B cell (primary cell): ENCODE results near the gene RHOH. TPM values are rescaled to one million over a fixed set of nuclear protein-coding genes. Genes with fewer than 3 reads are reported as not detected.

Experiments
- ATAC-seq: fragments of 200-7000 bp; cut with Tn5 transposase; one replicate; pipeline ENCODE4 v1.10.0; 2021; ENCODE audit warnings: low read depth, mild to moderate bottlenecking, moderate number of reproducible peaks, moderate library complexity
- CTCF ChIA-PET: fragments of 350-600 bp; sonication (Branson Sonifier 250); formaldehyde crosslinking; loops from one replicate; lab custom pipeline; 2021; ENCODE audit warnings: antibody characterized with exemption, inconsistent platforms; lab: Charles Lee
- POLR2A ChIA-PET: fragments of 350-600 bp; sonication (Branson Sonifier 250); formaldehyde crosslinking; loops from one replicate; lab custom pipeline; 2021; ENCODE audit warnings: antibody characterized with exemption; lab: Charles Lee
- DNase-seq: peaks from one replicate; pipeline ENCODE4 v3.0.0; 2013
- H2AFZ ChIP-seq: 2 replicates; pipeline ENCODE4 v1.6.1; 2012; ENCODE audit warnings: mild to moderate bottlenecking, low read depth, low read length; ENCODE audit not compliant: insufficient read depth, poor library complexity, severe bottlenecking
- H3K27ac ChIP-seq, 2 donors: 1 replicate in 1 of 2; 2 replicates in 1 of 2; pipeline ENCODE4 v1.5.1; 2012 to 2013; ENCODE audit warnings: low read length in 2 of 2, mild to moderate bottlenecking in 2 of 2, moderate library complexity in 1 of 2
- H3K27me3 ChIP-seq, 4 experiments: fragments of 200-600 bp in 1 of 4; sonication (generic) in 1 of 4; replicated peaks in 1 of 4; 1 replicate in 2 of 4; 2 replicates in 2 of 4; pipeline versions ENCODE4 v1.6.1 to v1.7.0; 2013 to 2016; ENCODE audit warnings: low read length in 3 of 4, mild to moderate bottlenecking in 2 of 4, mixed read lengths in 1 of 4, moderate library complexity in 1 of 4; ENCODE audit not compliant: insufficient read depth in 4 of 4, control insufficient read depth in 3 of 4; ENCODE audit errors: control extremely low read depth in 1 of 4
- H3K36me3 ChIP-seq, 2 experiments: replicated peaks in 1 of 2; 1 replicate in 1 of 2; 2 replicates in 1 of 2; pipeline versions ENCODE4 v1.6.1 to v1.7.1; 2013; ENCODE audit warnings: low read length in 1 of 2; ENCODE audit not compliant: insufficient read depth in 2 of 2, control insufficient read depth in 1 of 2; ENCODE audit errors: control extremely low read depth in 1 of 2, extremely low read depth in 1 of 2
- H3K4me1 ChIP-seq, 2 donors: fragments of 200-600 bp in 1 of 2; sonication (generic) in 1 of 2; 1 replicate in 1 of 2; 2 replicates in 1 of 2; pipeline versions ENCODE4 v1.5.1 to v1.6.1; 2013 to 2017; ENCODE audit warnings: low read length in 2 of 2; ENCODE audit not compliant: control insufficient read depth in 2 of 2, insufficient read depth in 2 of 2
- H3K4me2 ChIP-seq: replicated peaks from 2 replicates; pipeline ENCODE3; 2012; ENCODE audit warnings: mild to moderate bottlenecking, low read depth, low read length; ENCODE audit not compliant: poor library complexity, severe bottlenecking
- H3K4me3 ChIP-seq, 5 experiments: fragments of 200-600 bp in 1 of 5; sonication (generic) in 1 of 5; 1 replicate in 3 of 5; 2 replicates in 2 of 5; pipeline versions ENCODE4 v1.5.1 to v1.7.0; 2011 to 2016; ENCODE audit warnings: low read length in 4 of 5, mild to moderate bottlenecking in 4 of 5, low read depth in 2 of 5, control low read depth in 1 of 5, moderate library complexity in 1 of 5; ENCODE audit not compliant: insufficient read depth in 1 of 5; ENCODE audit errors: control extremely low read depth in 1 of 5, extremely low read depth in 1 of 5
- H3K79me2 ChIP-seq: fragments of 200-600 bp; sonication (generic); one replicate; pipeline ENCODE4 v1.6.0; 2016; ENCODE audit warnings: low read length; ENCODE audit not compliant: control insufficient read depth, insufficient read depth
- H3K9ac ChIP-seq: fragments of 200-600 bp; sonication (generic); 2 replicates; pipeline ENCODE4 v1.6.1; 2017; ENCODE audit warnings: mild to moderate bottlenecking, low read length, moderate library complexity
- H3K9me3 ChIP-seq, 3 donors: one replicate each; pipeline versions ENCODE4 v1.6.1 to v1.7.1; 2013; ENCODE audit warnings: low read length in 2 of 3; ENCODE audit not compliant: control insufficient read depth in 2 of 3, insufficient read depth in 1 of 3; ENCODE audit errors: control extremely low read depth in 1 of 3
- H4K20me1 ChIP-seq: 2 replicates; pipeline ENCODE4 v1.6.0; 2012; ENCODE audit warnings: mild to moderate bottlenecking, low read length; ENCODE audit not compliant: insufficient read depth, control insufficient read depth, poor library complexity, severe bottlenecking
- H3K27ac Mint-ChIP-seq: one replicate; pipeline ENCODE4 v1.8.0; 2021; ENCODE audit warnings: mixed read lengths
- H3K27me3 Mint-ChIP-seq: one replicate; pipeline ENCODE4 v1.8.0; 2021; ENCODE audit warnings: mixed read lengths
- H3K4me1 Mint-ChIP-seq: one replicate; pipeline ENCODE4 v1.8.0; 2021; ENCODE audit warnings: mixed read lengths
- H3K4me3 Mint-ChIP-seq: one replicate; pipeline ENCODE4 v1.8.0; 2021; ENCODE audit warnings: mixed read lengths
- H3K9me3 Mint-ChIP-seq: one replicate; pipeline ENCODE4 v1.8.0; 2022; ENCODE audit warnings: mixed read lengths; ENCODE audit not compliant: insufficient read depth
- EZH2 ChIP-seq: IDR thresholded peaks from 2 replicates; pipeline ENCODE4 v1.6.1; 2012; ENCODE audit warnings: borderline replicate concordance, low read depth, mild to moderate bottlenecking, moderate library complexity, low read length; ENCODE audit not compliant: insufficient read depth, poor library complexity, severe bottlenecking
- WGBS: methylation state at CpG from one replicate; pipeline ENCODE4 v1.1.5; 2013; ENCODE audit warnings: missing lambda C conversion rate; ENCODE audit not compliant: insufficient coverage; 5-methylcytosine and 5-hydroxymethylcytosine counted together
- intact Hi-C: fragments of 100-400 bp; cut with micrococcal nuclease; formaldehyde crosslinking; loops from one replicate; pipeline ENCODE4 v1.10.0; 2022
- polyA plus RNA-seq: library from polyadenylated mRNA; depleted of rRNA; stranded (reverse); fragments of >200 nt; gene quantifications from 2 replicates; pipeline ENCODE4 v1.2.3, GENCODE V29; 2012
- total RNA-seq, 2 donors: library from RNA; stranded (reverse); fragments of 120-200 nt in 1 of 2; gene quantifications; 1 replicate in 1 of 2; 2 replicates in 1 of 2; pipeline versions ENCODE4 v1.2.3 to v1.2.4, GENCODE V29; 2013 to 2022
- TF ChIP-seq, protein P1 (sequence below): fragments of 200-600 bp; IDR thresholded peaks from one replicate; pipeline ENCODE4 v1.8.0; 2022; ENCODE audit warnings: antibody characterized with exemption, mild to moderate bottlenecking

The RHOH gene
- total and polyA plus RNA-seq, 2 donors (not counting 1 experiment from before 2014, with no cell fraction given) = 118 to 209 TPM

GRCh38 chr4:40183615-40184411 lies 13.0 kb upstream of the RHOH start:
- Histone ChIP-seq H3K27ac (peak overlapping the region; percentile 92 to 94), H3K4me3 (peak overlapping the region in 1 of 5 experiments; percentile 43), H3K4me1 (peaks cover 55 to 73% of the 10 kb centered on the region in 2 donors), H3K36me3 (no peaks in the 10 kb centered on the region), H4K20me1 (no peaks in the 10 kb centered on the region), H2AFZ (no peak overlapping the region), H3K9me3 (peaks cover 0 to 2% (median 0%) of the 10 kb centered on the region in 3 donors), H3K4me2 (peak overlapping the region; percentile 80), H3K79me2 (peaks cover 27% of the 10 kb centered on the region), H3K27me3 (no peaks in the 10 kb centered on the region), H3K9ac (peak overlapping the region; percentile 10)
- DNase-seq (peak; percentile 65), ATAC-seq (peak; percentile 12)
- ChIA-PET POLR2A (interaction anchor here (0.7 to 4.1 kb wide), 5 partner anchors 12 to 142 kb away, joined by 5 to 40 read pairs (median 5); no protein-coding TSS in a partner anchor), CTCF (interaction anchor here (1.2 to 9.3 kb wide), 11 partner anchors 12 to 133 kb away, joined by 3 to 93 read pairs (median 5); partner anchors contain the start of gene RHOH)
- H3K4me1 Mint-ChIP-seq = peaks cover 59% of the 10 kb centered on the region
- H3K9me3 Mint-ChIP-seq = no peaks in the 10 kb centered on the region
- H3K27me3 Mint-ChIP-seq = no peaks in the 10 kb centered on the region
- WGBS = 58% methylated on average over 7 of the region's 12 CpGs
- no peak for TF ChIP-seq EZH2
- TF ChIP-seq, protein P1, sequence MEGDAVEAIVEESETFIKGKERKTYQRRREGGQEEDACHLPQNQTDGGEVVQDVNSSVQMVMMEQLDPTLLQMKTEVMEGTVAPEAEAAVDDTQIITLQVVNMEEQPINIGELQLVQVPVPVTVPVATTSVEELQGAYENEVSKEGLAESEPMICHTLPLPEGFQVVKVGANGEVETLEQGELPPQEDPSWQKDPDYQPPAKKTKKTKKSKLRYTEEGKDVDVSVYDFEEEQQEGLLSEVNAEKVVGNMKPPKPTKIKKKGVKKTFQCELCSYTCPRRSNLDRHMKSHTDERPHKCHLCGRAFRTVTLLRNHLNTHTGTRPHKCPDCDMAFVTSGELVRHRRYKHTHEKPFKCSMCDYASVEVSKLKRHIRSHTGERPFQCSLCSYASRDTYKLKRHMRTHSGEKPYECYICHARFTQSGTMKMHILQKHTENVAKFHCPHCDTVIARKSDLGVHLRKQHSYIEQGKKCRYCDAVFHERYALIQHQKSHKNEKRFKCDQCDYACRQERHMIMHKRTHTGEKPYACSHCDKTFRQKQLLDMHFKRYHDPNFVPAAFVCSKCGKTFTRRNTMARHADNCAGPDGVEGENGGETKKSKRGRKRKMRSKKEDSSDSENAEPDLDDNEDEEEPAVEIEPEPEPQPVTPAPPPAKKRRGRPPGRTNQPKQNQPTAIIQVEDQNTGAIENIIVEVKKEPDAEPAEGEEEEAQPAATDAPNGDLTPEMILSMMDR = no peak
- H3K4me3 Mint-ChIP-seq = peak overlapping the region; percentile 71
- intact Hi-C loops = loop anchor here (1.0 kb wide), 1 partner anchor 11 kb away; no protein-coding TSS in a partner anchor
- peak overlapping the region; percentile 92 for H3K27ac Mint-ChIP-seq
